DMS79 treated with DMSO at 0.1 percent for 48 hours (cell line): ENCODE results near the gene KRTAP6-2.

Experiments used
- DNase-seq: peaks from one replicate; lab custom pipeline; 2025; lab: John Stamatoyannopoulos, UW

Gene KRTAP6-2

GRCh38 chr21:30598802-30599201 is at the start of gene KRTAP6-2:
Gene KRTAP6-2 (minus strand): TSS chr21:30598902. CDS start chr21:30598874, 28 bp downstream.
- no peak for DNase-seq

- no peak for DNase-seq
Observed at GRCh38 chr21:30646904-30647414, 48.3 kb upstream of the KRTAP6-2 start.

GRCh38 chr21:30642564-30642963 is 43.9 kb upstream of the KRTAP6-2 start, which contains the start of gene KRTAP20-3:
Gene KRTAP20-3 (plus strand): TSS chr21:30642864.
- no peak for DNase-seq

- no peak for DNase-seq
Observed at GRCh38 chr21:30638686-30639085, 40.0 kb upstream of the KRTAP6-2 start.

GRCh38 chr21:30634906-30635305 is 36.2 kb upstream of the KRTAP6-2 start, which contains the start of gene KRTAP20-2:
Gene KRTAP20-2 (plus strand): TSS chr21:30635206. CDS start chr21:30635264, 58 bp downstream.
- no peak for DNase-seq

- DNase-seq, result no peak
Observed at GRCh38 chr21:30629200-30629599, 30.5 kb upstream of the KRTAP6-2 start.

- no peak for DNase-seq
Observed at GRCh38 chr21:30628109-30628508, 29.4 kb upstream of the KRTAP6-2 start.

GRCh38 chr21:30625449-30626165 is 26.9 kb upstream of the KRTAP6-2 start:
- DNase-seq, result no peak

- no peak for DNase-seq
Observed at GRCh38 chr21:30623362-30623761, 24.7 kb upstream of the KRTAP6-2 start.

- DNase-seq, result no peak
Observed at GRCh38 chr21:30620522-30620921, 21.8 kb upstream of the KRTAP6-2 start, which contains the start of gene KRTAP20-4. Gene KRTAP20-4 (plus strand): TSS chr21:30620627.

- no peak for DNase-seq
Observed at GRCh38 chr21:30620080-30620479, 21.4 kb upstream of the KRTAP6-2 start.

GRCh38 chr21:30616125-30616524 is 17.4 kb upstream of the KRTAP6-2 start, which contains the start of gene KRTAP20-1:
Gene KRTAP20-1 (plus strand): TSS chr21:30616425. CDS start chr21:30616455, 30 bp downstream.
- DNase-seq, result no peak

GRCh38 chr21:30615199-30615598 is 16.5 kb upstream of the KRTAP6-2 start:
- DNase-seq, result no peak

- DNase-seq, result no peak
Observed at GRCh38 chr21:30613836-30614235, 15.1 kb upstream of the KRTAP6-2 start, which contains the start of gene KRTAP6-1. Gene KRTAP6-1 (minus strand): TSS chr21:30613930. CDS start chr21:30613904, 26 bp downstream.

- DNase-seq, result no peak
Observed at GRCh38 chr21:30612132-30612531, 13.4 kb upstream of the KRTAP6-2 start.

GRCh38 chr21:30605968-30606367 is 7.3 kb upstream of the KRTAP6-2 start:
- DNase-seq, result no peak

- DNase-seq, result no peak
Observed at GRCh38 chr21:30600787-30601186, 2.1 kb upstream of the KRTAP6-2 start, which contains the start of gene KRTAP22-1. Gene KRTAP22-1 (plus strand): TSS chr21:30601087.

GRCh38 chr21:30592140-30592539 is 6.6 kb downstream of the KRTAP6-2 start, which contains the start of gene KRTAP6-3:
Gene KRTAP6-3 (plus strand): TSS chr21:30592440. CDS start chr21:30592446, 6 bp downstream.
- no peak for DNase-seq

GRCh38 chr21:30590297-30590696 is 8.4 kb downstream of the KRTAP6-2 start, which contains the start of gene KRTAP22-2:
Gene KRTAP22-2 (minus strand): TSS chr21:30590397.
- no peak for DNase-seq

- no peak for DNase-seq
Observed at GRCh38 chr21:30582870-30583269, 15.8 kb downstream of the KRTAP6-2 start.

GRCh38 chr21:30580132-30580531 is 18.6 kb downstream of the KRTAP6-2 start:
- DNase-seq, result no peak

GRCh38 chr21:30579346-30579745 is 19.4 kb downstream of the KRTAP6-2 start:
- DNase-seq, result no peak

GRCh38 chr21:30577766-30578165 is 20.9 kb downstream of the KRTAP6-2 start:
- no peak for DNase-seq
